ENCODE measurements around the gene CCDC30. TPM values are rescaled to one million over a fixed set of nuclear protein-coding genes. Genes with fewer than 3 reads are reported as not detected.

The CCDC30 gene
- total RNA-seq, 4 donors from 2014 or later = 20.1 to 56.7 (median 22.7) TPM

DNA sequence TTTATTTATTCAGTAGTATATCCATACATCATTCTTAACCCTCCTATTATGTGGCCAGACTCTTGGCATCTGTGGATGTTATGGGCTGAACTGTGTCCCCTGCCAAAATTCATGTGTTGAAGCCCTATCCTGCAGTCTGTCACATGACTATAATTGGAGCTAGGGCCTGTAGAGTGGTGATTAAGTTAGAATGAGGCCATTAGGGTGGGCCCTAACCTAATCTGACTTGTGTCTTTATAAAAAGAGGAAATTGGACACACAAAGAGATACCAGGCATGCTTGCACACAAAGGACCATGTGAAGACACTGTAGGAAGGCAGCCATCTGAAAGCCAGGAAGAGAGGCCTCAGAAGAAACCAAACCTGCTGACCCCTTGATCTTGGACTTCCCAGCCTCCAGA is 13.8 kb upstream of the CCDC30 start:
- Histone ChIP-seq H3K27me3 (no peaks in the 10 kb centered on the region), H3K4me1 (no peaks in the 10 kb centered on the region), H3K4me3 (replicated peaks in 1 of 3) (no peak overlapping the region), H3K27ac (no peak overlapping the region), H3K36me3 (no peaks in the 10 kb centered on the region), H3K9me3 (no peaks in the 10 kb centered on the region)
- TF ChIP-seq, protein P1, sequence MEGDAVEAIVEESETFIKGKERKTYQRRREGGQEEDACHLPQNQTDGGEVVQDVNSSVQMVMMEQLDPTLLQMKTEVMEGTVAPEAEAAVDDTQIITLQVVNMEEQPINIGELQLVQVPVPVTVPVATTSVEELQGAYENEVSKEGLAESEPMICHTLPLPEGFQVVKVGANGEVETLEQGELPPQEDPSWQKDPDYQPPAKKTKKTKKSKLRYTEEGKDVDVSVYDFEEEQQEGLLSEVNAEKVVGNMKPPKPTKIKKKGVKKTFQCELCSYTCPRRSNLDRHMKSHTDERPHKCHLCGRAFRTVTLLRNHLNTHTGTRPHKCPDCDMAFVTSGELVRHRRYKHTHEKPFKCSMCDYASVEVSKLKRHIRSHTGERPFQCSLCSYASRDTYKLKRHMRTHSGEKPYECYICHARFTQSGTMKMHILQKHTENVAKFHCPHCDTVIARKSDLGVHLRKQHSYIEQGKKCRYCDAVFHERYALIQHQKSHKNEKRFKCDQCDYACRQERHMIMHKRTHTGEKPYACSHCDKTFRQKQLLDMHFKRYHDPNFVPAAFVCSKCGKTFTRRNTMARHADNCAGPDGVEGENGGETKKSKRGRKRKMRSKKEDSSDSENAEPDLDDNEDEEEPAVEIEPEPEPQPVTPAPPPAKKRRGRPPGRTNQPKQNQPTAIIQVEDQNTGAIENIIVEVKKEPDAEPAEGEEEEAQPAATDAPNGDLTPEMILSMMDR (IDR thresholded peaks at IDR 0.05) = no peak
- no peak for TF ChIP-seq POLR2A (IDR thresholded peaks at IDR 0.05)
- no peak for DNase-seq
- intact Hi-C loops (cut with DNase I) = no loop called here

DNA sequence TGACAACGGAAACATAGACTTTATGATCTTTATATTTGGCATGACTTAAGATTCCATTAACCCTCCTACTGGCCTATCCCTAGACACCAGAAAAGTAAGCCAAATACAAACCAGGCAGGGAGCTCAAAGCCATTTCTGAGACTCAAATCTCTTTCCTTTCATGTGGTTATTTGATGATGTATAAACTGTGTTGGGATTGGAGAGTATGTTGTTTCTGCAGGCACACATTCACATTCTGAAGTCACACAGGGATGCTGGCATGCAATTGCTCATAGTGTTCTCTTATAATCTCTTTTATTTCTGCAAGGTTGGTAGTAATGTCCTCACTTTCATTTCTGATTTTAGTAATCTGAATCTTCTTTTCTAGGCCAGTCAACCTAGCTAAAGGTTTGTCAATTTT is 13.0 kb upstream of the CCDC30 start:
- Histone ChIP-seq H3K27ac (no peak overlapping the region), H3K4me1 (peaks cover 0 to 1% of the 10 kb centered on the region in 2 donors), H3K36me3 (no peaks in the 10 kb centered on the region), H3K27me3 (no peaks in the 10 kb centered on the region), H3K9me3 (no peaks in the 10 kb centered on the region), H3K4me3 (replicated peaks in 1 of 3) (no peak overlapping the region)
- 90 to 94% methylated on average over 1 of the region's 1 CpG for WGBS, 2 donors
- intact Hi-C loops (cut with DNase I) = no loop called here
- DNase-seq = no peak
- TF ChIP-seq POLR2A (IDR thresholded peaks at IDR 0.05) = no peak
- TF ChIP-seq, protein P1 (IDR thresholded peaks at IDR 0.05) = no peak

DNA sequence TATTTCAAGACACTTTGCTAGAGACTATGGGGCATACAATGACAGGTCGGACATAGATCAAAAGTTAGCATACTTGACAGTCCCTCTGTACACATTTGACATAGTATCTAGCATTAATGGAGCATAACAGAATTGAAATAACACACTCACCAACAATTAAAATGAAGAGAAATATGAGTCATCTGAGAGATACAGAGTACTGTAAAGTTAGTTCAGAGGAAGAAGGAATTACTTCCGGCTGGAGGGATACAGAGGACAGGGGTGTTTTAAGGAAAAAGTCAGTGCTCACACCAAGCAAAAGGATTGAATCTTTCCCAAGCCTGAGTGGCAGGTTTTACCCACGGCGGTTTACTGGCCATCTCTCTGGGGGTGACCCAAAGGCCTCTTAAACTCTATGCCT is 9.7 kb upstream of the CCDC30 start:
- DNase-seq = no peak
- no peak for TF ChIP-seq POLR2A (IDR thresholded peaks at IDR 0.05)
- TF ChIP-seq, protein P1 (IDR thresholded peaks at IDR 0.05) = no peak
- intact Hi-C loops (cut with DNase I) = no loop called here
- Histone ChIP-seq H3K4me3 (replicated peaks in 1 of 3) (no peak overlapping the region), H3K9me3 (no peaks in the 10 kb centered on the region), H3K27me3 (no peaks in the 10 kb centered on the region), H3K36me3 (no peaks in the 10 kb centered on the region), H3K4me1 (peaks cover 9 to 18% of the 10 kb centered on the region in 2 donors), H3K27ac (no peak overlapping the region)
- 83 to 88% methylated on average over 4 of the region's 4 CpGs for WGBS, 2 donors

DNA sequence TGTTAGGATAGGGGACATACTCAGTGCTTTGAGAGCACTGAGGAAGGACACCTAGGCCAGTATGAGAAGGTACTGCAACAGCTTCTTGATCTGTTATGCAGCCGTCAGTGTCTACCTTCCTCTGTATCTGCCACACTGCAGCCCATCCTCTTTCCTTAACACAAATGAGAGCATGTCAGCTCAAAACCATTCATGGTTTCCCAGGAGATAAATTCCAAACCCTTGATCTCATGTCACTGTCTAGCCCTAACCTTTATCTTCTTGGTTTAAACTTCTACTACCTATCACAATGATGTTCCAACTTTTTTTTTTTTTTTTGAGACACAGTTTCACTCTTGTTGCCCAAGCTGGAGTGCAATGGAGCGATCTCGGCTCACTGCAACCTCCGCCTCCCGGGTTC is 8.7 kb upstream of the CCDC30 start:
- 99% methylated on average over 5 of the region's 5 CpGs for WGBS, 2 donors
- TF ChIP-seq POLR2A (IDR thresholded peaks at IDR 0.05) = no peak
- no peak overlapping the region for H3K27ac ChIP-seq
- DNase-seq = no peak
- H3K27me3 ChIP-seq = no peaks in the 10 kb centered on the region
- H3K9me3 ChIP-seq = no peaks in the 10 kb centered on the region
- no peak overlapping the region for H3K4me3 ChIP-seq (replicated peaks in 1 of 3)
- intact Hi-C loops (cut with DNase I) = no loop called here
- peaks cover 9 to 18% of the 10 kb centered on the region in 2 donors for H3K4me1 ChIP-seq
- peaks cover under 1 to 5% of the 10 kb centered on the region in 2 donors for H3K36me3 ChIP-seq

DNA sequence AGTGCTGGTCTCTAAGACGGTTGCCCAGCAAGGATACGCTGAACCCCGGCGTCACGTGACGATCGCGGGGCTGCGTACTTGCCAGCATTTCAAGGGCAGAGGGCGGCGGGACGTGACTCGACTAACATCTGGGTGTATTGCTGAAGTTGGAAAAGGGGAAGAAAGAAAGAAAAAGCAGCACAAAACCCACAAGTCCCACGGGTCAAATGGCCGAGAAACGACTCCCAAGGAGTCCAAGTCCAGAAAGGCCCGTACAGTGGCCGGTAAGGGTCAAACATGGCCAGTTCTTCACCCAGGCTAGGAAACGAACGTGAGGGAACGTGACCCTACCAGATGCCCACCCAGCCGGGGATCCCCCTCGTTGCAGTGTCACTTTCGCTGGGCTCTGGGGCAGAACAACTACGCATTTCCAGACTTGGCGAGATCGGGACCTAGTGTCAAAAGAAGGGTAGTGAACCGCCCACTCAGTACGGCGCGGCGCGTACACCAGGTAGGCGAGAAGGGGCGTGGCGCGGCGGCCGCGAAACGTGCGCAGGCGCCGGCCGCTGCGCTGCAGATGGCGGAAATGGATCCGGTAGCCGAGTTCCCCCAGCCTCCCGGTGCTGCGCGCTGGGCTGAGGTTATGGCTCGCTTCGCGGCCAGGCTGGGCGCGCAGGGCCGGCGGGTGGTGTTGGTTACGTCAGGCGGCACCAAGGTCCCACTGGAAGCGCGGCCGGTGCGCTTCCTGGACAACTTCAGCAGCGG is 6.9 kb upstream of the CCDC30 start, which contains the start of the genes PPCS and ZMYND12:
PPCS (plus strand) TSS at position 534 of the 744 bp plus-strand sequence; CDS start at position 557, 23 bp downstream.
ZMYND12 (minus strand) TSS at position 13 of the 744 bp plus-strand sequence. CDS start 25 bp downstream, outside the sequence.
- H3K27me3 ChIP-seq = no peaks in the 10 kb centered on the region
- H3K4me1 ChIP-seq = peaks cover 9 to 18% of the 10 kb centered on the region in 2 donors
- TF ChIP-seq, protein P1 (IDR thresholded peaks at IDR 0.05) = peak in 2 of 6 experiments; percentile 32 to 54
- TF ChIP-seq POLR2A (IDR thresholded peaks at IDR 0.05) = peak in 1 of 2 donors; percentile 80
- peak within 1 kb of the TSS; percentile 62 to 92 (median 91) for H3K27ac ChIP-seq
- 0 to 1% methylated on average over 21 to 27 of the region's 66 CpGs for WGBS, 2 donors
- H3K36me3 ChIP-seq = peaks cover 3 to 11% of the 10 kb centered on the region in 2 donors
- DNase-seq = peak; percentile 90 to 91
- peak within 1 kb of the TSS; percentile 62 to 80 (median 68) for H3K4me3 ChIP-seq (replicated peaks in 1 of 3)
- intact Hi-C loops (cut with DNase I) = loop anchor here (5.0 kb wide), 1 partner anchor 119 kb away; the partner anchor contains the start of gene FOXJ3
- no peaks in the 10 kb centered on the region for H3K9me3 ChIP-seq

Data from thyroid gland (tissue), 4 donors.